Measurements from ENCODE around the gene KIRREL2. TPM values are rescaled to one million over a fixed set of nuclear protein-coding genes. Genes with fewer than 3 reads are reported as not detected.

Gene KIRREL2
- total and polyA plus RNA-seq, 2 of the 8 experiments (the other 6 are each of a cell fraction or from before 2014, with no cell fraction given) = 2.4 to 4.6 TPM

GRCh38 chr19:35861640-35862160, 5.0 kb downstream of the KIRREL2 start (continued):
- no peak for TF ChIP-seq CHD7 (IDR thresholded peaks at IDR 0.05; ENCODE audit: insufficient replicate concordance, low read length)
- TF ChIP-seq SP2 (IDR thresholded peaks at IDR 0.05; ENCODE audit: low read length) = no peak
- TF ChIP-seq BCL11A (IDR thresholded peaks at IDR 0.05; ENCODE audit: low read depth in 2 of 2, low read length in 2 of 2) = no peak
- no peak for TF ChIP-seq CBX8 (IDR thresholded peaks at IDR 0.05; ENCODE audit: borderline replicate concordance, low read depth, low read length)
- TF ChIP-seq TAF1 (IDR thresholded peaks at IDR 0.05; ENCODE audit: low read depth, low read length) = no peak
- no peak for TF ChIP-seq CTCF (IDR thresholded peaks at IDR 0.05; ENCODE audit: control extremely low read depth in 1 of 3, insufficient read depth in 1 of 3, low read depth in 1 of 3, low read length in 3 of 3)
- no peak for TF ChIP-seq ATF2 (IDR thresholded peaks at IDR 0.05; ENCODE audit: low read length)

All from H1 (cell line).